ENCODE results near the gene NSMF.

NSMF gene

DNA sequence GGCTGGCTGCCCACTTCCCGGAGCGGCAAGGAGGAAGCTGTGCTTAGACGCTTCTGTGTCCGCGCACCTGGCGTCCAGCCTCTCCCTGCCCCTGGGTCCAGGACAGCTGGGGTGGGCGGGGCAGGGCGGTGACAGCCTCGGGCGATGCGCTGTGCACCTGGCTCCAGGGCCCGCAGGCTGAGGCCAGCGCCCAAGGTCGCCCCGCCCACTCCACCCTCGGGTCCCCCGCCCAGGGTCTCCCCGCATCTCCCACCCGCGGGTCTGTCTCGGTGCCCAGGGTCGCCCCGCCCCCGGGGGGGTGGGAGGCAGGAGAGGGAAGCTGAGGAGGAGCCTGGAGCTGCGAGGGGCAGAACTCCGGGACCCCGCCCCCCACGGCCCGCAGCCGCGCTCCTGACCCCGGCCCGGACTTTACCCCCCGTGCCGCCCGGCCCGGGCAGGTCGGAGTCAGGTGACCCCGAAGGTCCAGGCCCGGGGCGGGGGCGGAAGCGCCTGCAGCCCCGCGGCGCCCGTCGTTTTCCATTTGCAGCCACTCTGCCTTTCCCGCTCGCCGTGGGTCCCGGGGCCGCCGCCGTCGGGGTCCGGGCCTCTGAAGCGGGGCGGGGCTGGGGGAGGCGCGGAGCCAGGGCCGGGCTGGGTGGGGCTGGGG is 17.7 kb downstream of the NSMF start, which contains the start of gene ENTPD8 (continued):
- TF ChIP-seq KLF17 (tag by site-specific recombination; IDR thresholded peaks at IDR 0.05), result peak; percentile 53; the same call in 1 of the 2 replicates
- TF ChIP-seq ZNF2 (tag by site-specific recombination; IDR thresholded peaks at IDR 0.05), result no peak
- no peak for TF ChIP-seq ZNF830 (tag by site-specific recombination; IDR thresholded peaks at IDR 0.05; ENCODE audit: low read depth)
- TF ChIP-seq ZNF335 (tag by site-specific recombination; conservative IDR thresholded peaks at IDR 0.05), result peak; percentile 35; the same call in 1 of the 2 replicates
- 0 out of 2 replicates have a peak, but pooled peaks have one; percentile 16 for TF ChIP-seq IKZF3 (tag by site-specific recombination; IDR thresholded peaks at IDR 0.05)
- TF ChIP-seq MZF1 (tag by site-specific recombination; IDR thresholded peaks at IDR 0.05; ENCODE audit: borderline replicate concordance), result no peak
- TF ChIP-seq ZNF24 (tag by site-specific recombination; IDR thresholded peaks at IDR 0.05), result no peak
- TF ChIP-seq ZBTB21 (tag by site-specific recombination; IDR thresholded peaks at IDR 0.05), result no peak
- no peak for TF ChIP-seq GFI1B (tag by site-specific recombination; IDR thresholded peaks at IDR 0.05)
- no peak for TF ChIP-seq ZBTB11 (tag by site-specific recombination; conservative IDR thresholded peaks at IDR 0.05; ENCODE audit: low read depth)
- no peak for TF ChIP-seq SP7 (tag by site-specific recombination; IDR thresholded peaks at IDR 0.05)
- no peak for TF ChIP-seq ZNF302 (tag by site-specific recombination; IDR thresholded peaks at IDR 0.05; ENCODE audit: low read depth)
- TF ChIP-seq, protein P1, sequence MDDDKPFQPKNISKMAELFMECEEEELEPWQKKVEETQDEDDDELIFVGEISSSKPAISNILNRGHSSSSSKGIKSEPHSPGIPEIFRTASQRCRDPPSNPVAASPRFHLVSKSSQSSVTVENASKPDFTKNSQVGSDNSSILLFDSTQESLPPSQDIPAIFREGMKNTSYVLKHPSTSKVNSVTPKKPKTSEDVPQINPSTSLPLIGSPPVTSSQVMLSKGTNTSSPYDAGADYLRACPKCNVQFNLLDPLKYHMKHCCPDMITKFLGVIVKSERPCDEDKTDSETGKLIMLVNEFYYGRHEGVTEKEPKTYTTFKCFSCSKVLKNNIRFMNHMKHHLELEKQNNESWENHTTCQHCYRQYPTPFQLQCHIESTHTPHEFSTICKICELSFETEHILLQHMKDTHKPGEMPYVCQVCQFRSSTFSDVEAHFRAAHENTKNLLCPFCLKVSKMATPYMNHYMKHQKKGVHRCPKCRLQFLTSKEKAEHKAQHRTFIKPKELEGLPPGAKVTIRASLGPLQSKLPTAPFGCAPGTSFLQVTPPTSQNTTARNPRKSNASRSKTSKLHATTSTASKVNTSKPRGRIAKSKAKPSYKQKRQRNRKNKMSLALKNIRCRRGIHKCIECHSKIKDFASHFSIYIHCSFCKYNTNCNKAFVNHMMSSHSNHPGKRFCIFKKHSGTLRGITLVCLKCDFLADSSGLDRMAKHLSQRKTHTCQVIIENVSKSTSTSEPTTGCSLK (tag by site-specific recombination; IDR thresholded peaks at IDR 0.05), result no peak
- TF ChIP-seq ZNF792 (tag by site-specific recombination; IDR thresholded peaks at IDR 0.05), result no peak
- no peak for TF ChIP-seq ZNF211 (tag by site-specific recombination; IDR thresholded peaks at IDR 0.05; ENCODE audit: low read depth)
- peak; percentile 76; the same call in 1 of the 2 replicates for TF ChIP-seq ZNF600 (tag by site-specific recombination; IDR thresholded peaks at IDR 0.05)
- no peak for TF ChIP-seq ZNF214 (tag by site-specific recombination; IDR thresholded peaks at IDR 0.05; ENCODE audit: borderline replicate concordance)
- no peak for TF ChIP-seq HOXD13 (CRISPR knock-in tag; IDR thresholded peaks at IDR 0.05; ENCODE audit: borderline replicate concordance)
- no peak for TF ChIP-seq SALL2 (tag by site-specific recombination; IDR thresholded peaks at IDR 0.05; ENCODE audit: borderline replicate concordance)
- no peak for TF ChIP-seq ZNF610 (tag by site-specific recombination; IDR thresholded peaks at IDR 0.05; ENCODE audit: borderline replicate concordance)
- no peak for TF ChIP-seq ZNF571 (tag by site-specific recombination; IDR thresholded peaks at IDR 0.05)
- no peak for TF ChIP-seq ZNF202 (tag by site-specific recombination; IDR thresholded peaks at IDR 0.05; ENCODE audit: borderline replicate concordance)
- TF ChIP-seq ZSCAN18 (tag by site-specific recombination; IDR thresholded peaks at IDR 0.05), result no peak
- no peak for TF ChIP-seq ZNF114 (tag by site-specific recombination; IDR thresholded peaks at IDR 0.05)
- TF ChIP-seq OVOL3 (tag by site-specific recombination; IDR thresholded peaks at IDR 0.05), result no peak
- TF ChIP-seq ZFP41 (tag by site-specific recombination; IDR thresholded peaks at IDR 0.05; ENCODE audit: borderline replicate concordance), result no peak
- TF ChIP-seq ZNF555 (tag by site-specific recombination; conservative IDR thresholded peaks at IDR 0.05), result no peak
- no peak for TF ChIP-seq ZNF449 (tag by site-specific recombination; IDR thresholded peaks at IDR 0.05)
- TF ChIP-seq, protein P2, sequence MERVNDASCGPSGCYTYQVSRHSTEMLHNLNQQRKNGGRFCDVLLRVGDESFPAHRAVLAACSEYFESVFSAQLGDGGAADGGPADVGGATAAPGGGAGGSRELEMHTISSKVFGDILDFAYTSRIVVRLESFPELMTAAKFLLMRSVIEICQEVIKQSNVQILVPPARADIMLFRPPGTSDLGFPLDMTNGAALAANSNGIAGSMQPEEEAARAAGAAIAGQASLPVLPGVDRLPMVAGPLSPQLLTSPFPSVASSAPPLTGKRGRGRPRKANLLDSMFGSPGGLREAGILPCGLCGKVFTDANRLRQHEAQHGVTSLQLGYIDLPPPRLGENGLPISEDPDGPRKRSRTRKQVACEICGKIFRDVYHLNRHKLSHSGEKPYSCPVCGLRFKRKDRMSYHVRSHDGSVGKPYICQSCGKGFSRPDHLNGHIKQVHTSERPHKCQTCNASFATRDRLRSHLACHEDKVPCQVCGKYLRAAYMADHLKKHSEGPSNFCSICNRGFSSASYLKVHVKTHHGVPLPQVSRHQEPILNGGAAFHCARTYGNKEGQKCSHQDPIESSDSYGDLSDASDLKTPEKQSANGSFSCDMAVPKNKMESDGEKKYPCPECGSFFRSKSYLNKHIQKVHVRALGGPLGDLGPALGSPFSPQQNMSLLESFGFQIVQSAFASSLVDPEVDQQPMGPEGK (tag by site-specific recombination; IDR thresholded peaks at IDR 0.05), result peak; percentile 93

Data from HEK293 (cell line).